HG03521 (cell line): ENCODE results near the gene SLC43A2.
"Not testable (repeated sequence)": the region's sequence is repeated elsewhere in the genome, so short reads cannot be mapped to it uniquely, and the experiment has no call there.

Experiments
- ATAC-seq: cut with Tn5 transposase; IDR thresholded peaks from one replicate; pipeline ENCODE4 v1.9.1; 2021; ENCODE audit warnings: mild to moderate bottlenecking, moderate library complexity; ENCODE audit not compliant: unreplicated experiment

The SLC43A2 gene

GRCh38 chr17:1565877-1566276 lies 62.8 kb downstream of the SLC43A2 start:
- ATAC-seq = no peak

- no peak for ATAC-seq
Measured at GRCh38 chr17:1563786-1564613, 64.6 kb downstream of the SLC43A2 start.

GRCh38 chr17:1563471-1563785 lies 65.2 kb downstream of the SLC43A2 start:
- ATAC-seq = not testable (repeated sequence)

GRCh38 chr17:1562176-1562643 lies 66.4 kb downstream of the SLC43A2 start:
- ATAC-seq = peak; percentile 26

- ATAC-seq = peak; percentile 16
Measured at GRCh38 chr17:1561420-1562175, 67.0 kb downstream of the SLC43A2 start.

GRCh38 chr17:1560858-1561355 lies 67.7 kb downstream of the SLC43A2 start:
- ATAC-seq = no peak

GRCh38 chr17:1560101-1560857 lies 68.4 kb downstream of the SLC43A2 start:
- ATAC-seq = no peak

- ATAC-seq = no peak
Measured at GRCh38 chr17:1559047-1560043, 69.3 kb downstream of the SLC43A2 start.

- ATAC-seq = no peak
Measured at GRCh38 chr17:1558401-1558800, 70.2 kb downstream of the SLC43A2 start.

- no peak for ATAC-seq
Measured at GRCh38 chr17:1557355-1558095, 71.1 kb downstream of the SLC43A2 start.

- no peak for ATAC-seq
Measured at GRCh38 chr17:1555651-1556471, 72.8 kb downstream of the SLC43A2 start.

- ATAC-seq = no peak
Measured at GRCh38 chr17:1554751-1555540, 73.7 kb downstream of the SLC43A2 start.

GRCh38 chr17:1553354-1554266 lies 75.0 kb downstream of the SLC43A2 start:
- no peak for ATAC-seq

GRCh38 chr17:1552932-1553331 lies 75.7 kb downstream of the SLC43A2 start:
- no peak for ATAC-seq

GRCh38 chr17:1551741-1552140 lies 76.9 kb downstream of the SLC43A2 start:
- ATAC-seq = no peak

GRCh38 chr17:1548032-1548431 lies 80.6 kb downstream of the SLC43A2 start:
- ATAC-seq = no peak
